Hepatocyte (in vitro differentiated cells): Measurements from ENCODE around the gene PDCD4.

ENCODE experiments used
- EZH2 ChIP-seq: fragments of 200-600 bp; sonication (generic); IDR thresholded peaks from 2 replicates; pipeline ENCODE4 v1.6.1; 2016; ENCODE audit warnings: antibody characterized with exemption, mild to moderate bottlenecking, borderline replicate concordance
- EZH2phosphoT487 ChIP-seq: fragments of 200-600 bp; sonication (generic); IDR thresholded peaks from one replicate; pipeline ENCODE4 v1.6.1; 2018; ENCODE audit warnings: antibody characterized with exemption, mild to moderate bottlenecking, low read depth, moderate library complexity; ENCODE audit not compliant: unreplicated experiment, severe bottlenecking
- TF ChIP-seq, protein P1 (sequence below): fragments of 200-600 bp; sonication (generic); IDR thresholded peaks from 2 replicates; pipeline ENCODE4 v1.5.1; 2016; ENCODE audit warnings: antibody characterized with exemption, mild to moderate bottlenecking; ENCODE audit not compliant: poor library complexity

GRCh38 chr10:110897184-110897583 lies 25.5 kb downstream of the PDCD4 start:
- no peak for TF ChIP-seq EZH2
- TF ChIP-seq, protein P1, sequence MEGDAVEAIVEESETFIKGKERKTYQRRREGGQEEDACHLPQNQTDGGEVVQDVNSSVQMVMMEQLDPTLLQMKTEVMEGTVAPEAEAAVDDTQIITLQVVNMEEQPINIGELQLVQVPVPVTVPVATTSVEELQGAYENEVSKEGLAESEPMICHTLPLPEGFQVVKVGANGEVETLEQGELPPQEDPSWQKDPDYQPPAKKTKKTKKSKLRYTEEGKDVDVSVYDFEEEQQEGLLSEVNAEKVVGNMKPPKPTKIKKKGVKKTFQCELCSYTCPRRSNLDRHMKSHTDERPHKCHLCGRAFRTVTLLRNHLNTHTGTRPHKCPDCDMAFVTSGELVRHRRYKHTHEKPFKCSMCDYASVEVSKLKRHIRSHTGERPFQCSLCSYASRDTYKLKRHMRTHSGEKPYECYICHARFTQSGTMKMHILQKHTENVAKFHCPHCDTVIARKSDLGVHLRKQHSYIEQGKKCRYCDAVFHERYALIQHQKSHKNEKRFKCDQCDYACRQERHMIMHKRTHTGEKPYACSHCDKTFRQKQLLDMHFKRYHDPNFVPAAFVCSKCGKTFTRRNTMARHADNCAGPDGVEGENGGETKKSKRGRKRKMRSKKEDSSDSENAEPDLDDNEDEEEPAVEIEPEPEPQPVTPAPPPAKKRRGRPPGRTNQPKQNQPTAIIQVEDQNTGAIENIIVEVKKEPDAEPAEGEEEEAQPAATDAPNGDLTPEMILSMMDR, result no peak
- no peak for TF ChIP-seq EZH2phosphoT487
